Chondrocyte (in vitro differentiated cells): ENCODE measurements around the gene CPE. TPM values are rescaled to one million over a fixed set of nuclear protein-coding genes. Genes with fewer than 3 reads are reported as not detected.

Experiments used
- DNase-seq: peaks from one replicate; pipeline ENCODE4 v3.0.0; 2021; ENCODE audit warnings: mixed read lengths, low spot score
- H3K27ac Mint-ChIP-seq: one replicate; pipeline ENCODE4 v1.8.0; 2021; ENCODE audit warnings: mild to moderate bottlenecking, moderate library complexity, mixed read lengths; ENCODE audit not compliant: unreplicated experiment
- H3K27me3 Mint-ChIP-seq: 2 replicates; pipeline ENCODE4 v1.8.0; 2021; ENCODE audit warnings: low read depth, mixed read lengths
- H3K36me3 Mint-ChIP-seq: 2 replicates; pipeline ENCODE4 v1.8.0; 2021; ENCODE audit warnings: low read depth, mixed read lengths
- H3K4me1 Mint-ChIP-seq: 2 replicates; pipeline ENCODE4 v1.8.0; 2021; ENCODE audit warnings: low read depth, mild to moderate bottlenecking, mixed read lengths
- H3K4me3 Mint-ChIP-seq: one replicate; pipeline ENCODE4 v1.8.0; 2021; ENCODE audit warnings: mild to moderate bottlenecking, moderate library complexity, mixed read lengths; ENCODE audit not compliant: unreplicated experiment
- H3K9me3 Mint-ChIP-seq: 2 replicates; pipeline ENCODE4 v1.8.0; 2021; ENCODE audit warnings: low read depth, mixed read lengths
- total RNA-seq: library from RNA; stranded (reverse); gene quantifications from 3 replicates; pipeline ENCODE4 v1.2.1, GENCODE V29; 2021
- TF ChIP-seq, protein P1 (sequence below): fragments of 200-600 bp; sonication (generic); IDR thresholded peaks from 2 replicates; pipeline ENCODE4 v1.5.0; 2021; ENCODE audit warnings: antibody characterized with exemption, mild to moderate bottlenecking, moderate library complexity

The CPE gene
- total RNA-seq, 1 donor from 2014 or later = 275 TPM

DNA sequence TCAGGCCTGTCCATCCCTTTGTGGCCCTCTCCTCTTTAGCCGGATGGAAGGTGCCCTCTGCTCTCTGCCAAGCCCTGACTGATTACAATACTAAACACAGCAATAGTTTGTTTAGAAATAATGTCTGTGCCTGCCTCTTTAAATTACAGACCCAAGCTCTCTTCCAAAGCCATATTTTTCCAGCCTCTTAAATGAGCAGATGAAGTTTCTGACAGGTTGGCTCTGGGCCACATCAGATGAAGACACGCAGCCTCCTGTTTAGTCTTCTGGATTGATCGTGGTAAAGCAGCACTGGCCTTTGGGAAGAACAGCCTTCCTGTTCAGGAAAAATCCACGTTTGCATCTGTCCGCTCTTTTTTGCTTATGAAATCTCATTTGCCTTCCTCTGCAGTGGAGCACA is 133.6 kb downstream of the CPE start:
- DNase-seq = no peak
- peaks cover 4% of the 10 kb centered on the region for H3K36me3 Mint-ChIP-seq
- no peak overlapping the region for H3K27ac Mint-ChIP-seq
- no peaks in the 10 kb centered on the region for H3K27me3 Mint-ChIP-seq
- TF ChIP-seq, protein P1, sequence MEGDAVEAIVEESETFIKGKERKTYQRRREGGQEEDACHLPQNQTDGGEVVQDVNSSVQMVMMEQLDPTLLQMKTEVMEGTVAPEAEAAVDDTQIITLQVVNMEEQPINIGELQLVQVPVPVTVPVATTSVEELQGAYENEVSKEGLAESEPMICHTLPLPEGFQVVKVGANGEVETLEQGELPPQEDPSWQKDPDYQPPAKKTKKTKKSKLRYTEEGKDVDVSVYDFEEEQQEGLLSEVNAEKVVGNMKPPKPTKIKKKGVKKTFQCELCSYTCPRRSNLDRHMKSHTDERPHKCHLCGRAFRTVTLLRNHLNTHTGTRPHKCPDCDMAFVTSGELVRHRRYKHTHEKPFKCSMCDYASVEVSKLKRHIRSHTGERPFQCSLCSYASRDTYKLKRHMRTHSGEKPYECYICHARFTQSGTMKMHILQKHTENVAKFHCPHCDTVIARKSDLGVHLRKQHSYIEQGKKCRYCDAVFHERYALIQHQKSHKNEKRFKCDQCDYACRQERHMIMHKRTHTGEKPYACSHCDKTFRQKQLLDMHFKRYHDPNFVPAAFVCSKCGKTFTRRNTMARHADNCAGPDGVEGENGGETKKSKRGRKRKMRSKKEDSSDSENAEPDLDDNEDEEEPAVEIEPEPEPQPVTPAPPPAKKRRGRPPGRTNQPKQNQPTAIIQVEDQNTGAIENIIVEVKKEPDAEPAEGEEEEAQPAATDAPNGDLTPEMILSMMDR = no peak
- H3K4me3 Mint-ChIP-seq = no peak overlapping the region
- H3K4me1 Mint-ChIP-seq = peaks cover 31% of the 10 kb centered on the region
- no peaks in the 10 kb centered on the region for H3K9me3 Mint-ChIP-seq

DNA sequence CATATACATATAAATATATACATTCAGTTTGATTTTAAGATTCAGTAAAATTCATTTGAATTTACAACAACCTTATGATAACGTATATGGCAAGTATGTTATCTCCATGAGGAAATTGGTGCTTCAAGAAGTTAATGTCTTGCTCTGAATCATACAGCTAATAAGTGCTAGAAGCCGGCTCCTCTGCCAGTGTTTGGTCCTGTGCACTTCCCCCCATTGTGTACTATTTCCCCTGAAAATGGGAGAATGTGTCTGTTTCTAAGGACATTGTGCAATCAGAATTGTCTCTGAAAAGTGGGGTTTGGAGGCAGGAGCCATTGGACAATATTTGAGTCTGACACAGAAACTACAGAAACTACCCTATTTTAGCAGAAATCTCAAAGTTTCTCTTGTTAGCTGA is 135.9 kb downstream of the CPE start:
- H3K27me3 Mint-ChIP-seq = no peaks in the 10 kb centered on the region
- TF ChIP-seq, protein P1 = no peak

DNA sequence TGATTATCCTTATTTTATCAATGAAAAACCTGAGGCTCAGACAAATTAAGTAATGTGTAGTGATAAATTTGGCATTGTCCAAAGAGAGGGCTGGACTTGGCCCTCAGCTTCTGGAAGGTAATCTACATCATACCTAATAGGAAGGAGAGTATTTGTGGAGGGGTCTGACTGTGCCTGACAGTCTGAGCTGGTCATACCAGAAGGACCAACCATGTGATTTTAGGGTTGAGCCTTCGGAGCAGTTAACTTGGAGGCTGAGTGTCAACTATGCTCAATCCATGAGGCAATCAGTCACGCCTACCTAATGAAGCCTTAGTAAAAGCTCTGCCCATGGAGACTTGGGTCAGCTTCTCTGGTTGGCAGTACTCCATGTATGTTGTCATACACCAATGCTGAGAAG is 136.4 kb downstream of the CPE start:
- Mint-ChIP-seq H3K27ac (no peak overlapping the region), H3K27me3 (no peaks in the 10 kb centered on the region), H3K9me3 (no peaks in the 10 kb centered on the region), H3K4me3 (no peak overlapping the region), H3K36me3 (peaks cover 4% of the 10 kb centered on the region), H3K4me1 (peaks cover 9% of the 10 kb centered on the region)
- no peak for DNase-seq
- TF ChIP-seq, protein P1 = no peak

More for the DNA sequence above, 135.9 kb downstream of the CPE start:
- H3K4me3 Mint-ChIP-seq = no peak overlapping the region
- no peak overlapping the region for H3K27ac Mint-ChIP-seq
- peaks cover 14% of the 10 kb centered on the region for H3K4me1 Mint-ChIP-seq
- no peak for DNase-seq
- H3K9me3 Mint-ChIP-seq = no peaks in the 10 kb centered on the region
- H3K36me3 Mint-ChIP-seq = peaks cover 4% of the 10 kb centered on the region

DNA sequence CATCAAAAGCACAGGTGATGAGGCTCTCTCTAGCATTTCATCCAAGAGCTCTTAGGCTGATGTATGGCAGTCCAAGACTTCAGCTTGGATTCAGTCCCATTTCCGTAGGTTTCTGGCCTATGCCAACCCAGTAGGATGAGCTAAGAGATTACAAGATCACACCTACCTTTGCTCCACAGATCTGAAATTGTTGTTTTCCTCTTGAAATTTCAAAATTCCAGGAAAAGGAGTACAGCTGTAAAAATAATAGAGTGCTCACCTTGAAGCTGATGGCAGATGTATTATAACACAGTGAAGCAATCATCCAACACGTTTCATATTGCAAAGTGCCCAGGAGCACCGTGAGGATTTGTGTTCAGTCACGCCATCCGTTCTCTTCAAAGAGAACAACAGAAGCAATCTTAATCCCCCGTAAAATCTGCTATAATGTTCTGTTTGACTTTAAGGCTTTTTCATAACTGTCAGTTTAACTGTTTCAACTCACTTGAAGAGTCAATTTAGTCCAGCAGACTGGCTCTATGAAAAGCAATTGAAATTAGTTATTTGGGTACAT is 137.5 kb downstream of the CPE start:
- Mint-ChIP-seq H3K27me3 (no peaks in the 10 kb centered on the region), H3K27ac (no peak overlapping the region), H3K4me3 (no peak overlapping the region), H3K9me3 (no peaks in the 10 kb centered on the region), H3K4me1 (peaks cover 6% of the 10 kb centered on the region), H3K36me3 (peaks cover 4% of the 10 kb centered on the region)
- no peak for DNase-seq
- TF ChIP-seq, protein P1 = no peak

DNA sequence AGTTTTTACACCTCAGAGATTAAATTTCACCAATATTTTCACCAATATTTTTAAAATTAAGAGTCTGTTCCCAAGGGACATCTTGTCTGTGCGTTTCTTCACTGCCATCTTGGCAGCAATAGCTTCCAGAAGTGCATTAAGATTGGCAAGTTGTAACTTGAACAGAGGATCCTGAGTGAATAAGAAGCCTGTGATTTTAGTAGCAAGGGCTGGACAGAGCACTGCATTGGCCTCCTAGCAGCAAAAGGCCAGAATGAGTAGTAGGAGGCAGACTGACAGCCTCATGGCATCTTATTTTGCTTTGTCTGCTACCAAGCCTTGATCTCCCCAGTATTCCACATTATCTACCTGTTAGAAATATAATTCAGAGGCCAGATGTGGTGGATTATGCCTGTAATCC is 138.4 kb downstream of the CPE start:
- no peak overlapping the region for H3K4me3 Mint-ChIP-seq
- no peak for DNase-seq
- H3K36me3 Mint-ChIP-seq = peaks cover 4% of the 10 kb centered on the region
- H3K9me3 Mint-ChIP-seq = no peaks in the 10 kb centered on the region
- no peaks in the 10 kb centered on the region for H3K27me3 Mint-ChIP-seq
- no peak overlapping the region for H3K27ac Mint-ChIP-seq
- TF ChIP-seq, protein P1 = no peak
- peaks cover 5% of the 10 kb centered on the region for H3K4me1 Mint-ChIP-seq
